GM18861 (cell line): ENCODE results near the gene CFAP65.

ENCODE experiments used
- ATAC-seq: cut with Tn5 transposase; IDR thresholded peaks from one replicate; pipeline ENCODE4 v1.9.1; 2021; ENCODE audit not compliant: unreplicated experiment

The CFAP65 gene

DNA sequence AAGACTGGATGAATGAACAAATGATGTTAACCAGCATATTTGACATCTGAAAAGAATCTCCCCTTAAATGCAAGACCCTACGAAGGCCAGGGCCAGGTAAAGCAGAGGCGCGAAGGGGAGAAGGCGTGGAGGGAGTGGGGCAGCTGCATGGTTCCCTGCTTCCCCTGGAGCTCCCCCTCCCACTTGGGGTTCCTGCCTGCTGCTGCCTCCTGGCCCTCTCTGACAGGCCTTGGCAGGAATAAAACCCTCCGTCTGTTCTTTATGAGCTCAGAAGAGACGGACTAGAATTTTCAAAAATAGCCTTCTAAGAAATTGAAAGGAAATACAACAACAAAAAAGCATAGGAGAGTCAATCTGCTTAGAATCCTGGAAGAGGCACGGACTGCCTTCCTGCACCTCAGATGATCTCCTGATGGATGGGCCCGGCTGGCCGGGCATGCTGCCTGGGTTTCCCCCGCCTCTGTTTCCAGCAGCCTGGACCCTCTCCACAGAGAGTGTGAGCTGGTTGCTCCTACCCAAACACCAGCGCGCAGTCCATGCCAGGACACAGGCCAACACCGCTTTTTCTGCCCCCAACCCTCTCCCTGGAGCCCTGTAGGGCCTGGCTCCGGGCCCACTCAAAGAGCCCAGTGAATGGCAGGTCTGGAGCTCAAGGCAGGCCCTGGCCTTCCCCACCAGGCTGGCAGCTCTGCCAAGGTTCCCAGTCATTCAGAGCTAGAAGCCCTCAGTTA, 23.9 kb downstream of the CFAP65 start:
- ATAC-seq: no peak

DNA sequence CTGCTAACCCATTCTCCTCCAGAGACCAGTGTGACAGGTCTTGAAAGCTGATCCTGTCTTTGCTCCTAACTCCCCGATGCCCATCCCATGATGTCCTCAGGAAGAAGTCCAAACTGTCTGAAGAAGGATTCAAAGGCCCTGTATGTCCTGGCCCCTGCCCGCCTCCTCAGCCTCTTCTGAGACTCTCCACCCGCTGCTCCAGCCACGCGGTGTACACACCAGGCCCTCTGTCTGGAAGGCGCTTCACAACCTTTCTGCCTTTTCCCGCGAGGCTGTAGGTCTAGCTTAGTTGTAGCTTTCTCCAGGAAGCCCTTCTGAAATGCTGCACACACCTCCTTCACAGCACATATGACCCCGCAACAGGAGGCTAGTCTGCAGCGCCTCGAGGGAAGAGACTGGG, 24.6 kb downstream of the CFAP65 start:
- ATAC-seq: no peak

DNA sequence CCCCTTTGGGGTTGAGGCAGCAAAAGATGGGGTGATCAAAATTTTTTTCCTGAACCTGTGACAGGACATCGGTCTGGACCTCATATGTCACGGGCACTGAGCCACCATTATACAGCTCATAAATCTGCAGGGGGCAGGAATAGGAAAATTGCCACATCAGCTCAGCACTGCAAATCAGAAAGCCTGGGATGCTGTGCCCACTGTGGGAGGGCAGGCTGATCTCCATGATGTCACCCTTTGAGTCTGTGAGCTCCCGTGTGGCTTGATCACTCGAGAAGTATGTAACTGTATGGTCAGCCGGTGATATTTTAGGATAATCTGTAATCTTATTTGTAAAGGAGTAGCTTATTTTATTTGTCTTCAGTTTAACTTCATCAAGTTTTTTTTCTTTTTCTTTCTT, 30.4 kb downstream of the CFAP65 start:
- no peak for ATAC-seq

DNA sequence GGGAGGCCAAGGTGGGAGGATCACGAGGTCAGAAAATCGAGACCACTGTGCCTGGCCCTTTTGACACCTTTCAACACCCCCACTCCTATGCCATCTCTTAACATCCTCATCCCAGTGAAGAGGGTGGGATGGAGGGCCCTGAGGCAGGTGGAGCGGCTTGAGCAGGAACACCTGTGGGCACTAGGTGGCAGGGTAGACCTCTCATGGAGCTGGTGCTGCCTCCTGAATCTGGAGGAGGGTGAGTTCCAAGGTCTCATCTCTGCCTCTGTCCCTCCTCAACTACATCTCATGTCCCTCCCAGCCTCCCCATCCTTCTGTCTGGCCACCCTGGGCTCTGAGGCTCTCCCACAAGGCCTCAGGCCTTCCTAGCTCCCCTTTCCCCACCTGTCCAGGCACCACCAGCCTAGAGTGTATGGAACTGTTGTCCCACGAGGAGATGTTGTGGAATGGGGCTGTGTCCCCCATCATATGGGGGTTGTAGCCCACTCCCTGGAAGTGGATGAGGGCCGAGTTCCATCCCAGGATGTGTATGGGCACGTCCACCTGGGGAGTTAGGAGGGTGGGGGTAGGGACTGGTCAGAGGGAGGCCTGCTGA, 31.1 kb downstream of the CFAP65 start:
- no peak for ATAC-seq

DNA sequence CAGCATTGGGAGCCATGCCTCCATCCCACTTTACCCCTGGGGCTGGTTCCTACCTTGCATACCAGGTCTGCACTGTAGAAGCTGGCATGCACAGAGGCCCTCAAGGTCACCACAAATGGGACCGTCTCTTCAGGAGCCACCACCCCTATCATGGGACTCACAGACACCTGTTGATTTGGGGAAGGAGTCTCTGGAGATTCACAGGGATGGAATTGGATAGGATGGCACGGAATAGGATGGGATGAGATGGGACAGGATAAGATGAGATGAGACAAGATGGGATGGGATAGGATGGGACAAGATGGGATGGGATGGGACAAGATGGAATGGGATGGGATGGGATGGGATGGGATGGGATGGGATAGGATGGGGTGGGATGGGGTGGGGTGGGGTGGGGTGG, 32.0 kb downstream of the CFAP65 start:
- ATAC-seq: no peak

- ATAC-seq: no peak
Measured at GRCh38 chr2:219003979-219004378, 37.3 kb downstream of the CFAP65 start.

DNA sequence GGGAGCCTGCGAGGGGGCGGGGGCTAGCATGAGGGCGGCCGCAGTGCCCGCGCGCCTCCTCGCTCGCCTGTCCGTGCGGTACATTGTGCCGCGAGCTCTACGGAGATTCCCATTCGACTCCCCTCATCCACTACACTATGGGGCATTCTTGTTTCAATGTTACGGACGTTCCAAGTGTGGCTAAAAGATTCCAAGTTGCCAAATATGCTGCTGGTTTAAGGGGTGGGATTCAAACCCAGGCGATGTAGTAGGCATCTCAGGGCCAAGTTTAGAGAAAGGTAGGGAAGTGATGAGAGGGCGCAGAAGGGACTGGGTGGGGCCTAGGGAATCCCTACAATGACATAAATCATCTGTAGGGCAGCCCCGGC, 38.1 kb downstream of the CFAP65 start:
- no peak for ATAC-seq

GRCh38 chr2:219002395-219003266, 38.7 kb downstream of the CFAP65 start:
- no peak for ATAC-seq

- no peak for ATAC-seq
Measured at GRCh38 chr2:219001577-219002394, 39.5 kb downstream of the CFAP65 start.

DNA sequence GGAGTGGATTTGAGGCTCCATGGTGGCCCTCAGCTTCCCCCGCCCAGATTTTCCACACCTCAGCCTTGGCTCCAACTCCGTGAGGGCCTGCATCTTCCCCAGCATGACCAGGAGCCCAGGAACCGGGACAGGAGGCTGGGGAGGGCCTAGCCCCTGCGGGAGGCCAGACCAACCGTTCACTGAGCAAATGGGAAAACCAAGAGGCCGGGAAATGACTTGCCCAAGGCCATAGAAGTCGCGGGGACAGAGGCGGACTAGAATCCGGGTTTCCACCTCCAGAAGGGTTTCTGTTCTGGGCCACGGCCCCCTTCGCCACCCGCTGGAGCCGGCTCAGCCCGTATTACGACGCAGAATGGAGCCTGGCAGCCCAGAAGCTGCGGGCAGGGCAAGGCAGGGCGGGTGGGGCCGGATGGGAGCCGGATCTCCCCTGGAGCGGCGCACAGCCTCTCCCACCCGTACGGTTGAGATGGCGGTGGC, 40.2 kb downstream of the CFAP65 start:
- no peak for ATAC-seq

- ATAC-seq: no peak
Measured at GRCh38 chr2:219000569-219000960, 40.8 kb downstream of the CFAP65 start.

DNA sequence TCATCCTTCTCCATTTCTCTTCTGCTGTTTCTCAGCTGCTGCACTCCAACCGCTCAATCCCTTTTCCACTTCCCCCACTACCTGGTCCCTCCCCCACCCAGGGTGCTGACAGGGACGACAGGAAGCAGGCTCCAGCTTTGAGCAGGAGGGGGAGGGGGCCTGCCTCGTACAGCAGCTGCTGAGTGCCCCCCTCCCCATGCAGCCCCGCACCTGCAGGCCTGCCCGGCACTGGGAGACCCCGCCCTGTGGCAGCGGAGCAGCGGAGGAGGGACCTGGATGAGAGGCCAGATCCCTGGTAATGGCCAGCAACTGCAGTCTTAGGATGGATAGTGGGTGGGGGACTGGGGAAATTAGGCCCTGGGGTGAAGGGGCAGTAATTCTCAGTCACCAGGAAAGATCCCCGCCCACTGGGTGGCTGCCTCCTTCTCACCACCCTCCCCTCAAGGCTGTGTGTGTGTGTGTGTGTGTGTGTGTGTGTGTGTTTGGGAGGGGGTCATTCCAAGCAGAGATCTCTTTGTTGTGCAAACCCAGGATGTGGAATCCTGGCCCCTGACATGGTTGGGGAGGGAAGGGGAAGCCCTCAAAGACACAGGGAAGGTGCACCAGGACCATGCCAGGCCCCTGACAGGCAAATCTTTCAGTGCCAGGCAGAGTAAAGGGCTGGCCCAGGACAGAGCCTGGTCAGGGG, 41.3 kb downstream of the CFAP65 start:
- no peak for ATAC-seq

DNA sequence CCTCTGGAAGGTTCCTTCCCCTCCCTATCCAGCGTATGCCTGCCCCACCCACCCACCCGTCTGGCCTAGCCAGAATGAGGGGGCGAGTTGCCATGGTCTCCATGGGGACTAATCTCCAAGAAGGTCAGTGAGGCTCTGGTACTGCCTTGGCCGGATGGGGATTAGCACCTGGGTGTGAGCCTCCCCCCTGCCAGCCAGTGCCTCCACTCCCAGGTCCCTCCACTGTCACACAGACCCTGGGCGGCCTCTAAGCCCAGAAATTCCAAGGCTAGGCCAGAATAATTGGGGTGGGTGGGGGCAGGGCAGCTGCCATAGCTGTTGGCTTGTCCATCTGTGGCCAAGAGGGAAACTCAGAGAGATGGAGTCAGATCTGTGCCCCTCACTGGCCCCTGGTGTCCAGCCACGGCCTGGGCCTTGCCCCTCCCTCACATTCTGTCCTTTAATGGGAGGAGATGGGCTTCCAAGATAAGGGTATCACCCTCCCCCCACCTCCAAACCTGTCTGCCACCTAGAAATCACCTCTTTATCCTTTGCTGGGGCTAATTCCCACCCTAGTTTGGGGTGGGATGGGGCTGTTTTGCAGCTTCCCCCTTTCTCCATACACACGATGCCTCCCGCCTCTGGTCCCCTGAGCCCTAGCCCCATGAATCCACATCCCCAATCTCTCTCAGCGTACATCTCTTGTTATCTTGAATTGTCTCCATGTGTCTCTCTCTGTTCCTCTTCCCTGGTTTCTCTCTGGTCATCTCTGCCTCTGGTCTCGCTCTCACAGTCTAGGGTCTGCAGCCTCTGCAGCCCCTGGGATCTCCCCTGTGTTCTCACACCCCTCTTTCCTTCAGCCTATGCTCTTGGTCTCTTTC, 42.1 kb downstream of the CFAP65 start:
- ATAC-seq: no peak

DNA sequence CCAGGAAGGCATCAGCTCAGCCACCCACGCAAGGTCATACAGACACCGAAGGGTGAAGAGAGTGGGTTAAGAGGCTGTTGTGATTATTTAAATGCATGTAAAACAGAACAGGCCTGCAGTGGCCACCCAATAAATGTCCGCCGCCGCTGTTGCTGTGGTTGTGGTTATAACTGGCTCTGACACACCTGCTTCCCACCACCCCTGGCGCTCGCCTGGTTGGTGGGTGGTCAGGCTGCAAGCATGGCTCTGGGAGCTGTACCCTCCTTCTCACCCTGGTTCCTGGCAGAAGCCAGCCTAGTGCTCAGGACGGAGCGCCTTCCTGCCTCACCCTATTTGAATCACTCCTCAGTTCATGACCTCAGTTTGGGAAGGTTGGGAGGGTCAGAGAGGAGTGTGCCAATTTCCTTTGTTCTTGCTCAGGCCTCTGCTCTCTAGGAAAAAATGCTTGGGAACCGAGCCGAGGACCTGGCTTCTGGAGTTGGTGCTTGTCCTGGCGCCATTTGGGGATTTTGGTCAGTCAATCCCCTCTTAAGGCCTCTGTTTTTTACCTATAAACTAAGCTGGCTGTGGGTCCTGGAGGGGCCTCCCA, 42.8 kb downstream of the CFAP65 start:
- ATAC-seq: no peak

- no peak for ATAC-seq
Measured at GRCh38 chr2:218997731-218998130, 43.6 kb downstream of the CFAP65 start.

DNA sequence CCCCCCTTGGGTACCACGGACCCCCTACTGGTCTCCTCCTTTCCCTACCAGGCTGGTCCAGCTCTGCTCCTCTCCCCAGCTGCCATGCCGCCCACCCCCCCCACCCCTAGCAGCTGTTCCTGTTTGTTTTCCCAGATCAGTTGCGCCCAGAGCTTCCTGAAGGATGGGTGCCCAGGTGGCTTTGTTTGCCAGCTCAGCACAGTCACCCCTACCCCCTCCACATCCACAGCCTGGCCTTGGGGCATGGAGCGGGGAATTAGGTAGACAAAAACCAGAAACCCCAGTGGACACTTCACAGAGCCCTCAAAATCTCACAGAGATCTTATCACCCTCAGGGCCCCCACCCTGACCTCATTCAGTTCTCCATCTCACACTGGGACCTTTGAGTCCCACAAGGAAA, 44.4 kb downstream of the CFAP65 start:
- ATAC-seq: no peak

DNA sequence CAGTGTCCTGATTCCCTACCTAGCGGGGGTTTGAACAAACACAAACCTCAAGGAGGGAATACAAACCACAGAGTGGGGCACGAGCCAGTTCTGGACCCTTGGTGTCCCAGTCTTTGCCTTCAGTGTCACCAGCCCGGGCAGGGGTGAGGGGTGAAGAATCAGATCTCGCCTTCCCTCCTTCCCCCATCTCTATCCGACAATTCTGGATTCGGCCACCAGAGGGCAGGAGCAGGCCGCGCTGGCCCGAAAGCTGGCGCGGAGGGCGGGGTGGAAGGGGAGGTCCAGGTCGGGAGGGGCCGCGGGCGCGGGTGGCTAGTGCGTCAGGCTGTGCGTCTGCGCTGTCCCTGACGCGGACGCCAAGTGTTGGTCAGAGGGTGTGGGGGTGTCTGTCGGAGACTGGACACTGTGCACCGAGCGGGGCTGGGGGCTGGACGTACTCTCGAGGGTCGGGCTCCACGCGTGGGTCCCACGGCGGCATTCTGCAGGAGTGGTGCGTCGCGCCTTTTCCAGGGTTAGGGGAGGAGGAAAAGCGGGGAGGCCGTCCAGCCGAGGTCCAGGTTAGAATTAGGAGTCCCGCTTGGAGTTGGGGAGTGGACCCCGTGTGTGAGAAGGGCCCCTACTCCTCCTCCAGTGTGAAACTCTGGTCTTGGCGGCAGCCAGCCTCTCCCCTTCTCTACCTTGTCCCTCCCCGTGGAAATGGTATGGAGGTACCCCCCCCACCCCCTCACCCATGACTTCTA, 45.2 kb downstream of the CFAP65 start:
- peak; percentile 57 for ATAC-seq

GRCh38 chr2:218995561-218995960, 45.8 kb downstream of the CFAP65 start:
- ATAC-seq: no peak
